HepG2 (cell line): ENCODE data around the gene SECTM1. TPM values are rescaled to one million over a fixed set of nuclear protein-coding genes. Genes with fewer than 3 reads are reported as not detected.

ENCODE experiments used
- CTCF ChIP-seq: sonication (generic); formaldehyde crosslinking; IDR thresholded peaks from 2 replicates; pipeline ENCODE4 v1.5.0; 2020; ENCODE audit warnings: mild to moderate bottlenecking, missing genetic modification reagents, moderate library complexity
- GMEB1 ChIP-seq: sonication (generic); formaldehyde crosslinking; IDR thresholded peaks from 2 replicates; pipeline ENCODE4 v1.5.1; 2020; ENCODE audit warnings: missing genetic modification reagents, mild to moderate bottlenecking, borderline replicate concordance
- ISX ChIP-seq: sonication (generic); formaldehyde crosslinking; conservative IDR thresholded peaks from 2 replicates; pipeline ENCODE4 v1.5.0; 2020; ENCODE audit warnings: missing genetic modification reagents
- NFKBIZ ChIP-seq: IDR thresholded peaks from 2 replicates; pipeline ENCODE4 v1.6.1; 2018; ENCODE audit warnings: missing genetic modification reagents, missing compliant biosample characterization
- PAX8 ChIP-seq: sonication (generic); formaldehyde crosslinking; IDR thresholded peaks from 2 replicates; pipeline ENCODE4 v1.8.0; 2022; ENCODE audit warnings: mild to moderate bottlenecking, missing genetic modification reagents, borderline replicate concordance
- PHF8 ChIP-seq: sonication (generic); formaldehyde crosslinking; IDR thresholded peaks from 2 replicates; pipeline ENCODE4 v1.5.0; 2020; ENCODE audit warnings: missing genetic modification reagents
- PPARG ChIP-seq: conservative IDR thresholded peaks from 2 replicates; pipeline ENCODE4 v1.6.1; 2016; ENCODE audit warnings: missing biosample characterization, missing genetic modification reagents
- SP5 ChIP-seq: IDR thresholded peaks from 2 replicates; pipeline ENCODE4 v1.6.1; 2016; ENCODE audit warnings: low read depth, borderline replicate concordance
- ZBTB40 ChIP-seq, 2 experiments: fragments of 450-650 bp in 1 of 2; sonication (generic) in 1 of 2; formaldehyde crosslinking in 1 of 2; IDR thresholded peaks; 2 replicates each; pipeline versions ENCODE4 v1.6.1 to v1.8.0; 2016 to 2022; ENCODE audit warnings: antibody characterized with exemption in 1 of 2, mild to moderate bottlenecking in 1 of 2, missing genetic modification reagents in 1 of 2
- ZMYM2 ChIP-seq: sonication (generic); formaldehyde crosslinking; IDR thresholded peaks from 2 replicates; pipeline ENCODE4 v1.8.0; 2022; ENCODE audit warnings: mild to moderate bottlenecking, missing genetic modification reagents
- ZNF574 ChIP-seq: sonication (generic); formaldehyde crosslinking; IDR thresholded peaks from 2 replicates; pipeline ENCODE4 v1.4.0; 2020; ENCODE audit warnings: missing genetic modification reagents
- ZNF839 ChIP-seq: sonication (generic); formaldehyde crosslinking; IDR thresholded peaks from 2 replicates; pipeline ENCODE4 v1.4.0; 2020; ENCODE audit warnings: missing genetic modification reagents, mild to moderate bottlenecking, borderline replicate concordance
- polyA plus RNA-seq, 8 experiments: library from polyadenylated mRNA; depleted of rRNA in 3 of 8; stranded (reverse) in 7 of 8; unstranded in 1 of 8; fragments of >200 nt; fragmentation: Illumina TruSeq in 4 of 8; extraction: Trizol in 4 of 8; gene quantifications; 2 replicates each; pipeline versions ENCODE4 v1.2.1 to v1.2.3, GENCODE V29; 2011 to 2016; ENCODE audit warnings: low read depth in 4 of 8, missing spikeins in 1 of 8, mixed read lengths in 1 of 8; ENCODE audit not compliant: insufficient read depth in 1 of 8
- total RNA-seq, 5 experiments: library from RNA; depleted of rRNA; stranded (reverse); fragments of >200 nt; fragmentation: Illumina TruSeq; extraction: Trizol; gene quantifications; 2 replicates each; pipeline ENCODE4 v1.2.3, GENCODE V29; 2016; ENCODE audit warnings: low read depth in 1 of 5

The SECTM1 gene
- total and polyA plus RNA-seq, 2 of the 13 experiments (the other 11 are each of a cell fraction or from before 2014, with no cell fraction given), result 3.5 to 5.3 TPM

- peak; percentile 41; the same call in 1 of the 2 replicates for TF ChIP-seq PHF8 (CRISPR knock-in tag)
- no peak for TF ChIP-seq ISX
- TF ChIP-seq NFKBIZ (CRISPR knock-in tag), result peak; percentile 71; the same call in 1 of the 2 replicates
- no peak for TF ChIP-seq ZBTB40 (IDR thresholded peaks at IDR 0.05)
- peak; percentile 47; the same call in 1 of the 2 replicates for TF ChIP-seq ZBTB40 (CRISPR knock-in tag; IDR thresholded peaks at IDR 0.05)
- TF ChIP-seq PAX8 (CRISPR knock-in tag), result no peak
- TF ChIP-seq ZNF839 (CRISPR knock-in tag), result no peak
- TF ChIP-seq CTCF (CRISPR knock-in tag), result peak; percentile 97
- peak; percentile 56 for TF ChIP-seq ZNF574 (CRISPR knock-in tag)
- no peak for TF ChIP-seq ZMYM2 (CRISPR knock-in tag)
- TF ChIP-seq SP5 (CRISPR knock-in tag), result no peak
- no peak for TF ChIP-seq PPARG (CRISPR knock-in tag)
- no peak for TF ChIP-seq GMEB1
Measured at GRCh38 chr17:82300707-82301270, 32.8 kb downstream of the SECTM1 start (continued).
